Islet of Langerhans (tissue), 1 donor: ENCODE data around the gene SF3B5.
"Not testable (repeated sequence)": the region's sequence is repeated elsewhere in the genome, so short reads cannot be mapped to it uniquely, and the experiment has no call there.

ENCODE experiments used
- FAIRE-seq: peaks from one replicate; lab custom pipeline; 2011; peaks lifted over from hg19 to GRCh38; lab: Jason Lieb, UNC

The SF3B5 gene

GRCh38 chr6:144095134-144096002 is at the start of gene SF3B5:
TSS of gene SF3B5 (minus strand) at chr6:144095573. CDS start at chr6:144095497, 76 bp downstream.
- FAIRE-seq: peak; percentile 89

- no peak for FAIRE-seq
These were observed 49.6 kb upstream of the SF3B5 start for GRCh38 chr6:144144996-144145395.

DNA sequence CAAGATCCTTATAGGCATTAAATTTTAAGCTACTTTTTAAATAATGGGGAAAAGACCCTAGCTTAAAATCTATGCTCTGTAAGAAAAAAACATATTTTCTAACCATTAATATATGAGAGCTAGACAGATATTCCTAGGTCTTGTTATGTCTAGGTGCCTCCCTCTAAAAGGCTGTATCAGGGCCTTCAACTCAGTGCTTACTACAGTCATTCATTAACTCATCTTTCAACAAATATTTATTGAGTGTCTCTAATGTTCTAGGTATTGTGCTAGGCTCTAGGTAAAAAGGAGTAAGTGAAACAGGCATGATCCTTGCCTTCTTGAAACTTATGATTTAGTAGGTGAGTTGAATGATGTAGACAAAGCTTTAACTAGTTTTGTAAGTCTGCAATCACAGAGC is 48.5 kb upstream of the SF3B5 start:
- FAIRE-seq: no peak

DNA sequence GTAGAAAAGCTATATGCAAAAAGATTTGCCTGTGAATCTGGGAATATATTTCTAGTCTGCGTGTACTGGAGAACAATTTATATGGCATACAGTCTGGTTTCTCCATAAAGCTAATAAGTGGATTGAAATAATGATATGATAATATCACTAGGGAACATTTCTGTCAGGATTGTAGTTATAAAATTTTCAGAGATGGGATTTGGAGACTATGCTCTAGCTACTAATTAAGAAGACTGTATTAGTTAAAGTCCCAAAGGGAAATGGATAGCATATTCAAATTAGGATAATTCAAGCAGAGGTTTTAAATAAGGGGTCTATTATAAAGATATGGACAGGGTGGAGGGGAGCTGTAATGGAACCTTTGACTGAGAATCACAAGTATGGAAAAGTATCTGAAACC is 47.7 kb upstream of the SF3B5 start:
- no peak for FAIRE-seq

DNA sequence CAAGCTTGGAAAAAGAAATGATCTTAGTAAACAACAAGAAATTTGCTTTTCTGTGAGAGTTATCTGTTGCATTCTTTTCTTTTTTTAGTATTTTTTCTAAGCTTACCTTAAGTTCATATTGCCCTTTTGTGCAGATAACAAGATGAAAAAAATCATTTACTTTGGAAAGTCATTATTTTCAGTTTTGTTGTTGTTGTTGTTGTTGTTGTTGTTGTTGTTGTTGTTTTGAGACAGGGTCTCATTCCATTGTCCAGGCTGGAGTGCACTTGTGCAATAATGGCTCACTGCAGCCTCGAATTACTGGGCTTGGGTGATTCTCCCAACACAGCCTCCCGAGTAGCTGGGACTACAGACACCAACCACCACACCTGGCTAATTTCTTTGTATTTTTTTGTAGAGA is 46.1 kb upstream of the SF3B5 start:
- FAIRE-seq: no peak

- FAIRE-seq: no peak
These were observed 45.5 kb upstream of the SF3B5 start for GRCh38 chr6:144140867-144141266.

GRCh38 chr6:144139817-144140216 is 44.4 kb upstream of the SF3B5 start:
- no peak for FAIRE-seq

DNA sequence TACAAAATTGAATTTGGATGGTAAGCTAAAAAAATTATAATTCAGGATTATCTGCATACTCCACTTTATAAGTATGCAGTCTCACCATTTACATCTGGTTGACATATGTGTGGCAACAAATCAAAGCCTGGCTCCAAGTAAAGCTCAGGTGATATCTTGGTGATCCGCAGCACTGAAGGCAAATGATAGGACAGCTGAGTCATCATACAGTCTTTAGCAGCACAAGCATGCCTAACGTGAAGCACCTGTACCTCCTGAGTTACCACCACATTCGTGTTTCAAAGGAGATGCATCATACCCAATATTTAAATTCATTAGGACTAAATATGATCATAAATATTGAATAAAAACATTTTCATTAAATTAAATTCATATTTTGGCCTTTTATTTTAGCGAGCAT is 43.2 kb upstream of the SF3B5 start:
- no peak for FAIRE-seq

DNA sequence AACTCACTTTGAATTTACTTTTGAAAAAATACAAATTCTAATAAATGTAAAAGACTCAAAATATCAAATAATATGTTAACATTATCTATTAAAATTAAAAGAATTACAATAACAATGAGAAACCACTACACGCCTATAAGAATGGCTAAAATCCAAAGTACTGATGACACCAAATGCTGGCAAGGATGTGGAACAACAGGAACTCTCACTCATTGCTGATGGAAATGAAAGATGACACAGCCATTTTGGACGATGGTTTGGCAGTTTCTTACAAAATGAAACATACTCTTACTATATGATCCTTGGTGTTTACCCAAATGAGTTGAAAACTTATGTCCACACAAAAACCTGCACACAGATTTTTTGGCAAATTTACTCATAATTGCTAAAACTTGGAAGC is 39.4 kb upstream of the SF3B5 start:
- FAIRE-seq: no peak

DNA sequence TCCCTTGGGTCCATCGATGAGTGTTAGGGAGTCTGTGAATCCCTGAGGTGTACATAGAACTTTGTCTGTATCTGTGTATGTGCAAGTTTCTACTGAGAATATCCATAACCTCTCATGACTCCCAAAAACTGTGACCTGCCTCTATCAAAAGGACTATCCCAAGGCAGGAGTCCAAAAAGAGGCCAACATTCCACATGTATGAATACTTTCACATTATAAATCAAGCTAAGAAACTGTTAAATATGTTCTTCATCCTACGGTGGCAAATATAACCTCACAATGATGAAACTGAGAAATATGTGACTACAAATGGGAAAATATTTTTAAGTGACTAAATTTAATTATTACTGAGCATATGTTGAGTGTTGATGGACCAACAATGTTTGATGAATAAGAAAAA is 38.8 kb upstream of the SF3B5 start:
- FAIRE-seq: no peak

DNA sequence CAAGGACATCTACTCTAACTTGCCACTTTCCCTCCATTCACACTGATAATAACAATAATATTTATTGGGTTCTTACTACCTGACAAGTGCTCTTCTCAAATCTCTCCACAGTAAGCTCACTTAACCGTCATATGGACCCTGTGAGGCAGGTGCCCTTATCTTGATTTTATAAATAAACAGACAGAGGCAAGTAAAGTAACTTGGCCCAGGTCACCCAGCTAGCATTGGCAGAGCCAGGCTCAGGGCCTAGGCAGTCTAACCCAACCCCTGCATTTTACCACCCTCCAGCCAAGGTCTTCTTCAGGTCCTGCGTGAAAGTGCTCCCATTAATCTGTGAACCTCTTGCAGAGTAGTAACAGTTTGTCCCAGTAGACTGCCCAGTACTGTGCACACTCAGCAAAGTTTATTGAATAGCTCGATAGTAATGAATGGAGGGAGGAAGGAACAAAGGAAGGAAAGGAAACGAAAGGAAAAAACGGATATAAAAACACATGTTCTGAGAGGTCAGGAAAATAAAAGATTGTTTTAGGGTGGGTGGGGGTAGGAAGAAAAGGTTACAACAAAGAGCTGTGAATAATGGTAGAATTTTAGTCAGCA is 38.0 kb upstream of the SF3B5 start:
- FAIRE-seq: no peak

DNA sequence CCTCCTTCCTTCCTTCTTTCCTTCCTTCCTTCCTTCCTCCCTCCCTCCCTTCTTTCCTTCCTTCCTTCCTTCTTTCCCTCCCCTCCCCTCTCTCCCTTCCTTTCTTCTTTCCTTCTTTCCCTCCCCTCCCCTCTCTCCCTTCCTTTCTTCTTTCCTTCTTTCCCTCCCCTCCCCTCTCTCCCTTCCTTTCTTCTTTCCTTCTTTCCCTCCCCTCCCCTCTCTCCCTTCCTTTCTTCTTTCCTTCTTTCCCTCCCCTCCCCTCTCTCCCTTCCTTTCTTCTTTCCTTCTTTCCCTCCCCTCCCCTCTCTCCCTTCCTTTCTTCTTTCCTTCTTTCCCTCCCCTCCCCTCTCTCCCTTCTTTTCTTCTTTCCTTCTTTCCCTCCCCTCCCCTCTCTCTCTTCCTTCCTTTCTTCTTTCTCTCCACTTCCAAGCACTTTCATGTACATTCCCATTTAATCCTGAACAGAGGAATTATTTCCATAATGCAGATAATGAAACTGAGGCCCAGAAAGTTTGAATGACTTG is 36.9 kb upstream of the SF3B5 start:
- not testable (repeated sequence) for FAIRE-seq

DNA sequence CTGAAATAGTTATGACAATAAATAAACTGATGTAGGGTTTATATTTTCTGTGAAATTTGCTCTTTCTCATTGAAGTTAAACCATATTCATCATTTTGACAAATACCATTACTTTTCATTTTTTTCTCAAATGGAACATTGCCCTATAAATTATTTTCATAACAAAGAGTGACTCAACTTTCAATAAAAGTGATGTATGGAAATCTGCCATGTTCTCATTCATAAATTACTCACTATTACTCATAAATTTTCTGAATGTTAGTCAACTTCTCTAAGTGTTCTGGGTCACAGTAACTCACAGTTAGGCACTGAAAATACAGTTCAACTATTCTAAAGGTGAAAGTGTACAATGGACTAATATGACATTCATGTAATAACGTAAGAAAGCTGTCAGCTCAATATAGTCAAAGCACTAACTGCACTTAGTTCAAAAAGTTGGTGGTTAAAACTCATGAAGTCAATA is 35.9 kb upstream of the SF3B5 start:
- FAIRE-seq: no peak

DNA sequence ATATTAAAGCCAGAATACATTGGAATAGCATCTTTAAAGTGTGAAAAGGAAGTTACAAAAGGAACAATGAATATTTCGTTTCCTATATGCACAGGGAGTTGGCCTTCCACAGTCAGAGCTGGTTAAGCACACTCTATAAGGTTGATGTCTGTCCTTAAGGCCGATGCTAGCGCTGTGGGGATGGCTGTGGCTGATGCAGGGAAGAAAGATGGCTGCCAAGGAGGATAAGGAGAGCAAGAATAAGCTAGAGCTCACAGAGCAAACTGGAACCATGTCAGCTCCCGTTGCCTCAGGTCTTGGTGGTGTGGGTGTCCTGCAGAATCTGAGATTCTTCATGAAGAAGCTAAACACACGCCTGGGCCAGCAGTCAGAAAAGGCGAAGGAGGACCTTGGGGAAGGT is 34.1 kb upstream of the SF3B5 start:
- no peak for FAIRE-seq

- FAIRE-seq: no peak
These were observed 31.7 kb upstream of the SF3B5 start for GRCh38 chr6:144127097-144127496.

- FAIRE-seq: no peak
These were observed 28.5 kb upstream of the SF3B5 start for GRCh38 chr6:144123836-144124235.

DNA sequence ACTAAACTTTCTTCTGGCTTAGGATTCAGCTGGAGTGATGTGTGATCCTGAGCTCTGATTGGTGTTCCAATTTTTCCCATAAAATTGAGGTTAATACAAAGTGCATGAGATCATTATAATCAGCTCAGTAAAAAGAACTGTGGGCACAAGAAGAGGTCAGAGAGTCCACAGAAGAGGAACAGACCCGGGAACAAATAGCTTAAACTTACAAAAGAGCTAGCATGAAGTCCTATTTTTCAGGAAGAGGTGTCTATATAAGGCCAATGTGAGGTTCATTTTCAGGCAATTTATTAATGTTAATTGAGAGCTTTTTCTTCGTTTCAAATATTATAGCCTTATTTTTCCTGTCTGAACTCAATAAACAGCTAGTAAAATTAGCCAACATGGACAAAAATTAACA is 28.0 kb upstream of the SF3B5 start:
- FAIRE-seq: no peak

DNA sequence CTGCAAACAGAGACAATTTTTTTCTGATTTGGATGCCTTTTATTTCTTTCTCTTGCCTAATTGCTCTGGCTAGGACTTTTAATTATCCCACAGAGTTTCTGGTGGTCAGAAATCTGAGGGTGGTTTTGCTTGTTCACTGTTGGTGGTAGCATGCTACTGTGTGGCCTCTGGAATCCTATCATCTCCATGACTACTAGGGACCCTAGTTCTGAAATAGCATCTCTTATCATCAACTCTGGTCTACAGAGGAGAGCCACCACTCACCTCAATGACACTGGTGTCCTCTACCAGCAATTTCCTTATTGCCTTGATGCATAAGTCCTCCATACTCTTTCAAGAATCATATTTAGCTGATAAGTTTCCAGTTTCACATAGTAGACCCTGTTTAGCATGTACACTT is 27.5 kb upstream of the SF3B5 start:
- no peak for FAIRE-seq

- FAIRE-seq: no peak
These were observed 24.0 kb upstream of the SF3B5 start for GRCh38 chr6:144119376-144119775.

DNA sequence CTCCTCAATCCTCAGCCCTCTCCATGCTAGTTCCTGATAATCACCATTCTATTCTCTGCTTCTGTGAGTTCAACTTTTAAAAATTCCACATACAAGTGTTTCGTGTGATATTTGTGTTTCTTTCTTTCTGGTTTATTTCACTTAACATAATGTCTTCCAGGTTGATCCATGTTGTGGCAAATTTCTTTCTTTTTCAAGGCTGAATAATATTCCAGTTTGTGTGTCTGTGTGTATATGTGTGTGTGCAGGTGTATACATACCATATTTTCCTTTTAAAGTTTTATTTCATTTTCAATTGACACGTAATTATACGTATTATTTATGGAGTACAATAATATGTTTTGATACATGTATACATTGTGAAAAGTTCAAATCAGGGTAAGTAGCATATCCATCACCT is 19.8 kb upstream of the SF3B5 start:
- no peak for FAIRE-seq

DNA sequence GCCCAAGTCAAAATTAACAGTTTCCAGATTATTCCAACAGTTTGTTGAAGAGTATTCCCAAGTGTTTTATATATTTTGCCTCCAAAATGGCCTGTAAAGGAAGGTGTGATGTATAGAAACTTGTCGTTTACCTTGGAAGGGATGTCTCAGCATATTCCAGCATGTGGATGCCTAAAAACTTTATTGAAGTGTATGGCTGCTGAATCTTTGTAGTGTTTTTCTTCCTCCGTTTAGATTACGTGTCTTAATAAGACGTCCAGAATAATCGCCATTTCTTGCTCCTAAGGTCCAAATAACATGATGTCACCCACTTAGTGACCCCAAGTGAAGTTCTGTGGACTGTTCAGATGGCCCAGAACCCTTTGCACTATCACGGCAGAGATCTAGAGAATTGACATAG is 18.0 kb upstream of the SF3B5 start:
- no peak for FAIRE-seq

- FAIRE-seq: no peak
These were observed 14.8 kb upstream of the SF3B5 start for GRCh38 chr6:144110210-144110609.

DNA sequence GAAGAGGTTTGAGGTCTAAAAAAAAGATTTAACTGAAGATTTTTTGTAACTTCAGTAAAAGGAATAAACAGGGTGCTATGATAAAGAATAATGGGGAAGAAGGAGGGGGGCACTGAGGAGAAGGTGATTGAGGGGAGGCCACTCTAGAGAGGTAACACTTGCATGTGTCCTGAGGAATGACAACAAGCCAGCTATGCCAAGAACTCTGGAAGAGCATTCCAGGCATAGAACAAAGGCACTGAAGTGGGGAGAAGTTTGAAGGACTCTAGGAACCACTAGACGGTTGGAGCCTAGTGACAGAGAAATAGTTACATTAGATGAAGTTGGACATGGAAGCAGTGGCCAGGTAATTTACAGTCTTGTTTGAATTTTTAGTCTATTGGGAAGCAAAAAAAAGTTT is 10.8 kb upstream of the SF3B5 start:
- no peak for FAIRE-seq
